CD4-positive, alpha-beta memory T cell (primary cell): ENCODE data around the gene ACACA. TPM values are rescaled to one million over a fixed set of nuclear protein-coding genes. Genes with fewer than 3 reads are reported as not detected.
"Not testable (repeated sequence)": the region's sequence is repeated elsewhere in the genome, so short reads cannot be mapped to it uniquely, and the experiment has no call there.

ENCODE experiments used
- CTCF ChIA-PET: fragments of 350-600 bp; sonication (Branson Sonifier 250); formaldehyde crosslinking; loops from one replicate; lab custom pipeline; 2021; ENCODE audit warnings: inconsistent platforms; ENCODE audit not compliant: partially characterized antibody; lab: Charles Lee
- POLR2A ChIA-PET: fragments of 350-600 bp; sonication (Branson Sonifier 250); formaldehyde crosslinking; loops from one replicate; lab custom pipeline; 2021; ENCODE audit not compliant: partially characterized antibody; lab: Charles Lee
- DNase-seq, 5 donors: peaks; one replicate each; pipeline versions ENCODE4 v3.0.0 to v3.0.0-alpha.2; 2020 to 2022; ENCODE audit warnings: mixed read lengths in 1 of 5
- H3K27ac ChIP-seq: one replicate; pipeline ENCODE4 v1.7.0; 2013; ENCODE audit warnings: low read depth, low read length
- H3K27me3 ChIP-seq: 2 replicates; pipeline ENCODE4 v1.7.0; 2013; ENCODE audit warnings: mild to moderate bottlenecking, low read length, moderate library complexity; ENCODE audit not compliant: insufficient read depth
- H3K36me3 ChIP-seq: 2 replicates; pipeline ENCODE4 v1.7.0; 2013; ENCODE audit warnings: mild to moderate bottlenecking, low read length, moderate library complexity; ENCODE audit not compliant: insufficient read depth
- H3K4me1 ChIP-seq: 2 replicates; pipeline ENCODE4 v1.7.0; 2013; ENCODE audit warnings: mild to moderate bottlenecking, low read length, moderate library complexity; ENCODE audit not compliant: insufficient read depth
- H3K4me3 ChIP-seq, 2 donors: one replicate each; pipeline ENCODE4 v1.7.0; 2013; ENCODE audit warnings: low read length in 2 of 2, mild to moderate bottlenecking in 1 of 2
- H3K9me3 ChIP-seq, 2 donors: one replicate each; pipeline ENCODE4 v1.7.0; 2013; ENCODE audit warnings: low read length in 2 of 2, control low read depth in 1 of 2; ENCODE audit not compliant: control insufficient read depth in 1 of 2
- H3K27ac Mint-ChIP-seq, 7 donors: one replicate each; pipeline ENCODE4 v1.8.0; 2020 to 2021; ENCODE audit warnings: mixed read lengths in 7 of 7, mild to moderate bottlenecking in 6 of 7, inconsistent platforms in 3 of 7, moderate library complexity in 3 of 7
- H3K27me3 Mint-ChIP-seq, 2 donors: one replicate each; pipeline ENCODE4 v1.8.0; 2020 to 2021; ENCODE audit warnings: mixed read lengths in 2 of 2
- H3K36me3 Mint-ChIP-seq, 2 donors: one replicate each; pipeline ENCODE4 v1.8.0; 2020 to 2021; ENCODE audit warnings: mixed read lengths in 2 of 2, inconsistent platforms in 1 of 2, mild to moderate bottlenecking in 1 of 2
- H3K4me1 Mint-ChIP-seq, 4 donors: one replicate each; pipeline ENCODE4 v1.8.0; 2020 to 2021; ENCODE audit warnings: mixed read lengths in 4 of 4, mild to moderate bottlenecking in 1 of 4
- H3K4me3 Mint-ChIP-seq, 8 donors: one replicate each; pipeline ENCODE4 v1.8.0; 2020 to 2021; ENCODE audit warnings: mixed read lengths in 8 of 8, mild to moderate bottlenecking in 7 of 8, moderate library complexity in 6 of 8, inconsistent platforms in 3 of 8
- H3K9me3 Mint-ChIP-seq, 8 donors: one replicate each; pipeline ENCODE4 v1.8.0; 2020 to 2021; ENCODE audit warnings: mixed read lengths in 8 of 8, mild to moderate bottlenecking in 5 of 8, inconsistent platforms in 3 of 8, moderate library complexity in 1 of 8
- intact Hi-C: fragments of 100-400 bp; cut with micrococcal nuclease; formaldehyde crosslinking; loops from one replicate; pipeline ENCODE4 v1.15.1; 2023
- polyA plus RNA-seq, 2 donors: library from polyadenylated mRNA; unstranded; fragments of 300-500 nt; fragmentation: Illumina TruSeq; gene quantifications; one replicate each; pipeline ENCODE4 v1.2.3, GENCODE V29; 2021
- total RNA-seq, 2 experiments: library from RNA; stranded (reverse); gene quantifications; one replicate each; pipeline ENCODE4 v1.2.3, GENCODE V29; 2021

ACACA gene
- total and polyA plus RNA-seq, 4 experiments from 2014 or later: 4.8 to 15.2 (median 10.1) TPM

GRCh38 chr17:37146086-37147064 lies 260.3 kb downstream of the ACACA start:
- CTCF ChIA-PET: no interaction called here
- H3K4me3 Mint-ChIP-seq: peak overlapping the region in 3 of 8 donors; percentile 14 to 37 (median 21)
- POLR2A ChIA-PET: no interaction called here
- Histone ChIP-seq H3K27me3 (no peaks in the 10 kb centered on the region), H3K4me3 (peak overlapping the region in 1 of 2 donors; percentile 13), H3K9me3 (no peaks in the 10 kb centered on the region), H3K4me1 (no peaks in the 10 kb centered on the region), H3K27ac (no peak overlapping the region), H3K36me3 (no peaks in the 10 kb centered on the region)
- no peak overlapping the region for H3K27ac Mint-ChIP-seq
- intact Hi-C loops: no loop called here
- DNase-seq: no peak
- H3K27me3 Mint-ChIP-seq: no peaks in the 10 kb centered on the region
- peaks cover 0 to 6% (median 4%) of the 10 kb centered on the region in 4 donors for H3K4me1 Mint-ChIP-seq
- peaks cover 12 to 46% of the 10 kb centered on the region in 2 donors for H3K36me3 Mint-ChIP-seq
- H3K9me3 Mint-ChIP-seq: no peaks in the 10 kb centered on the region

GRCh38 chr17:37144075-37144701 lies 262.4 kb downstream of the ACACA start:
- Mint-ChIP-seq H3K4me1 (peaks cover 0 to 6% (median 4%) of the 10 kb centered on the region in 4 donors), H3K4me3 (no peak overlapping the region), H3K36me3 (peaks cover 6 to 41% of the 10 kb centered on the region in 2 donors), H3K9me3 (no peaks in the 10 kb centered on the region), H3K27ac (no peak overlapping the region), H3K27me3 (no peaks in the 10 kb centered on the region)
- no peak overlapping the region for H3K27ac ChIP-seq
- H3K4me1 ChIP-seq: no peaks in the 10 kb centered on the region
- H3K9me3 ChIP-seq: no peaks in the 10 kb centered on the region
- no peak overlapping the region for H3K4me3 ChIP-seq
- POLR2A ChIA-PET: no interaction called here
- DNase-seq: no peak
- no peaks in the 10 kb centered on the region for H3K27me3 ChIP-seq
- CTCF ChIA-PET: no interaction called here
- intact Hi-C loops: no loop called here
- H3K36me3 ChIP-seq: no peaks in the 10 kb centered on the region

- H3K4me3 Mint-ChIP-seq, H3K27me3 Mint-ChIP-seq, H3K36me3 ChIP-seq, CTCF ChIA-PET, H3K4me1 ChIP-seq, H3K9me3 ChIP-seq, H3K4me1 Mint-ChIP-seq, intact Hi-C loops, POLR2A ChIA-PET, H3K27ac ChIP-seq, H3K27ac Mint-ChIP-seq, H3K27me3 ChIP-seq, H3K9me3 Mint-ChIP-seq, DNase-seq, H3K4me3 ChIP-seq: not testable (repeated sequence)
- peaks cover 6 to 42% of the 10 kb centered on the region in 2 donors for H3K36me3 Mint-ChIP-seq
Observed at GRCh38 chr17:37143558-37143957, 263.1 kb downstream of the ACACA start.

- ChIA-PET POLR2A (interaction anchor here (0.6 kb wide), 1 partner anchor 56 kb away, joined by 3 read pairs; no protein-coding TSS in a partner anchor), CTCF (no interaction called here)
- Histone ChIP-seq H3K4me3 (no peak overlapping the region), H3K27ac (no peak overlapping the region), H3K27me3 (no peaks in the 10 kb centered on the region), H3K4me1 (no peaks in the 10 kb centered on the region), H3K9me3 (no peaks in the 10 kb centered on the region), H3K36me3 (no peaks in the 10 kb centered on the region)
- Mint-ChIP-seq H3K27me3 (no peaks in the 10 kb centered on the region), H3K27ac (no peak overlapping the region), H3K4me1 (peaks cover 0 to 5% (median 4%) of the 10 kb centered on the region in 4 donors), H3K9me3 (no peaks in the 10 kb centered on the region), H3K4me3 (no peak overlapping the region), H3K36me3 (peaks cover 6 to 43% of the 10 kb centered on the region in 2 donors)
- intact Hi-C loops: no loop called here
- no peak for DNase-seq
Observed at GRCh38 chr17:37142294-37142896, 264.2 kb downstream of the ACACA start.

GRCh38 chr17:37138571-37139120 lies 268.0 kb downstream of the ACACA start:
- intact Hi-C loops: no loop called here
- no peak overlapping the region for H3K27ac ChIP-seq
- H3K36me3 Mint-ChIP-seq: peaks cover 5 to 23% of the 10 kb centered on the region in 2 donors
- no peaks in the 10 kb centered on the region for H3K9me3 ChIP-seq
- H3K36me3 ChIP-seq: no peaks in the 10 kb centered on the region
- H3K27me3 Mint-ChIP-seq: no peaks in the 10 kb centered on the region
- H3K27me3 ChIP-seq: no peaks in the 10 kb centered on the region
- H3K4me1 Mint-ChIP-seq: no peaks in the 10 kb centered on the region
- H3K4me3 ChIP-seq: no peak overlapping the region
- H3K4me1 ChIP-seq: no peaks in the 10 kb centered on the region
- no peak for DNase-seq
- ChIA-PET CTCF (interaction anchor here (1.3 kb wide), 1 partner anchor 20 kb away, joined by 3 read pairs; no protein-coding TSS in a partner anchor), POLR2A (no interaction called here)
- no peaks in the 10 kb centered on the region for H3K9me3 Mint-ChIP-seq
- H3K4me3 Mint-ChIP-seq: no peak overlapping the region
- no peak overlapping the region for H3K27ac Mint-ChIP-seq

GRCh38 chr17:37137906-37138514 lies 268.6 kb downstream of the ACACA start:
- Histone ChIP-seq H3K4me1 (no peaks in the 10 kb centered on the region), H3K27ac (no peak overlapping the region), H3K4me3 (no peak overlapping the region), H3K36me3 (no peaks in the 10 kb centered on the region), H3K27me3 (no peaks in the 10 kb centered on the region), H3K9me3 (no peaks in the 10 kb centered on the region)
- no peaks in the 10 kb centered on the region for H3K27me3 Mint-ChIP-seq
- H3K27ac Mint-ChIP-seq: no peak overlapping the region
- intact Hi-C loops: no loop called here
- no peak overlapping the region for H3K4me3 Mint-ChIP-seq
- ChIA-PET POLR2A (no interaction called here), CTCF (interaction anchor here (0.5 to 1.3 kb wide), 2 partner anchors 11 to 20 kb away, joined by 3 read pairs; no protein-coding TSS in a partner anchor)
- DNase-seq: no peak
- H3K4me1 Mint-ChIP-seq: no peaks in the 10 kb centered on the region
- H3K9me3 Mint-ChIP-seq: no peaks in the 10 kb centered on the region
- peaks cover 3 to 20% of the 10 kb centered on the region in 2 donors for H3K36me3 Mint-ChIP-seq
